ENCODE measurements around the gene CCL4.
"Not testable (repeated sequence)": the region's sequence is repeated elsewhere in the genome, so short reads cannot be mapped to it uniquely, and the experiment has no call there.

The CCL4 gene

DNA sequence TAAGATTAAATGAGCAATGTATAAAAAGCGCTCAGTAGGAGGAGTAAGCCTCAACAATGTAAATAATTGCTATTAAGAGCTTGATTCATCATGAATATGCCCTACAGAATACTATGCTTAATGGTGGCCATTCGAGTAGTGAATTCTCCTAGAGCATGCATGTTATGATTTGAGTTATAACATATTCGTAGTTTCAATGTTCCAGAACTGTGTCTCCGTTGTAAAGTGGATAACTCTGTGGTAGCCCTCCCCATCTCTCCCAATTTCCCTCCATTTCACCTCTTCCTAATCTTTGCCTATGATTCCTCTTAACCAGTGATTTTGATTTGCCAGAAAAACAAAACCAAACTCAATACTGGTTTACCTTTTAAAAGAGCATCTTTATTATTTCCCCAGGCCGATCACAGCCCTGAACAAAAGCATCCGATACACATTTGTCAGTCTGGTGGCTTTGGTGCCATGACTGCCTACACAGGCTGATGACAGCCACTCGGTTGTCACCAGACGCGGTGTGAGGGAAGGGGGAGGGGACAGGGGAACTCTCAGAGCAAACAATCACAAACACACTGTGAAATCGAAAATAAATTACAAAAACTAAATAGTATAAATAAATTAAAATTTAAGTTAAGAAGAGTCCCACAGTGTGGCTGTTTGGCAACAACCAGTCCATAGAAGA is 15.6 kb upstream of the CCL4 start:
- not testable (repeated sequence) for DNase-seq (ENCODE audit: low read depth, low spot score)

DNA sequence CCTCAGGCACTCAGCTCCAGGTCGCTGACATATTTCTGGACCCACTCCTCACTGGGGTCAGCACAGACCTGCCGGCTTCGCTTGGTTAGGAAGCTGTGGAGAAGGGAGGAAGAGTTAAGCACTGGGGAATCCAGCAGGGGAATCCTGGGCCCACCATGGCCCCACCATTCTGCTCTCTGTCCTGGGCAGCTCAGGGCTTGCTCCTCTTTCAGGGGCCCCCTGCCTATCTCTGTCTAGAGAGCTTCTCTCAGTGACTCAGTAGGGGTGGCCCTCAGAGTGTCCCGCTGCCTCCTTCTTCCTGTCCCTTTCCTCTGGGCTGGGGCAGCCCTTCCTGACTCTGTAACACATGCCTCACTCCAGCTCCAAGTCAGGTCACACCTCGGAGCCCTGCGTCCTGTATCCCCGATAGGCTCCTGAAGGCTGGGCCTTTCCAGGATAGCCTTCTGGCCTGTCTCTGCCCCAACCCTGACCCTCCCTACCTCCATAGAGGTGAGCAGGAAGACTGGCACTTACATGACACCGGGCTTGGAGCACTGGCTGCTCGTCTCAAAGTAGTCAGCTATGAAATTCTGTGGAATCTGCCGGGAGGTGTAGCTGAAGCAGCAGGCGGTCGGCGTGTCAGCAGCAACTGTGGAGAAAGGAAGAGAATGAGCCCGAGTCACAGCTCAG is 14.8 kb upstream of the CCL4 start:
- no peak for DNase-seq (ENCODE audit: low read depth, low spot score)

DNA sequence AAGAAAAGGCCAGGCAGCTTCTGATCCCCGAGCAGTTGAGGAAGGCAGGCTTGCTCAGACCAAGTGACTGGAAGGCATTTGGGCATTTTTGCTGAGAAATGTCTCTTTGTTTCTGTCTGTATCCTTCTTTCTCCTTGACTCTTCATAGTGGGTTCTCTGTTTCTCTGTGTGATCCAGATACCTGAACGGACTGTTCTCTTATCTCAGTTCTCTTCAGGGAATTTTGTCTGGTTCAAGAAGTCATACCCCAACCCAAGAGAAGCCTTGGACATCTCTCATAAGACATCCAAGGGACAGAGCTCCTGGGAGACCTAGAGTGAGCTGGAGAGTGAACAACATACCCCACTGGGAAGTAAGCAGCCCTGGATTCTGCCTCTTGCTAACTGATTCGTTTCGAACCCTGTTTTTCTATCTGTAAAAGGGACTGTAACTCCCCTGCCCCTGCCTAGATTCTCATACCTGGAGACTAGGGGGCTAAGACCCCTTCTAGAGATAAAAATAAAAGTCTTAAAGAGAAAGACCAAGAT is 14.2 kb upstream of the CCL4 start:
- no peak for DNase-seq (ENCODE audit: low read depth, low spot score)

DNA sequence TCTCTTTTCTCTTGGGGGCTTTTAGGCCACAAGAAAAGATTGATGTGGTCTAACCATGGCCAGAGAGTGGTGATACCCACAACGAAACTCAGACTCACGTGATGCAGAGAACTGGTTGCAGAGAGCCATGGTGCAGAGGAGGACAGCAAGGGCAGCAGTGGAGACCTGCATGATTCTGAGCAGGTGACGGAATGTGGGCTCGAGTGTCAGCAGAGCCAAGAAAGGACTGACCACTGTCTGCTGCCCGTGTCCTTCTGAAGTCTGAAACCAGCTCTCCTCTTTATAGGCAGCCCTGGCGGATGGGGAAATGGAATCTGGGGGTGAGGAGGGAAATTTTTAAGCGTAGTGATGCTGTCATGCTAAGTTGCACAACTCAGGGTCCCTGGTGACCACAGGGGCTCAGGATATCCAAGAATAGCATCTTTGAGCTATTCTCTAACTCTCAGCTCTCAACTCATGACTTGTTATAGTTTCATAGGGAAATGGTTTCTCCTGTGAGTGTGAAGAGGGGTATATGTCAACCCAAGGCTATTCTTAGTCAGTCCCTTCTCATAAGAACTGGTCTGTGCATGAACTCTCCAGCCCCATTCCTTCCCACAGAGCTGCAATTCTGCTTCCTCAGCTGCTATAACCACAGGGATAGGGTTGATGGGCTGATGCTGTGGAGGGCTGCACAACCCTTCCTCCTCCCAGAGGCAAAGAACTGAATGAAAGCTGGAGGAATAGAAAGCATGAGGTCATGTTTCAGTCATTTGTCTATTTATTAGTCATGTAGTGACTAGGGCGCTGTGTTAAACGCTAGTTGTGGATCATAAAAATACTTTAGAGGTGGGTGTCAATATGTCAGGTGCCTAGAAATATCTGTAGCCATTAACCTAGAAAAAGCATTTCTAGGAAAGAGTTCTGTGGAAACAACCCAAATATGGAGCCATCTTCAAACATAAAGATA is 13.5 kb upstream of the CCL4 start, which contains the start of gene CCL3:
Gene CCL3, minus strand, starts transcription at position 256 of the 949 bp plus-strand sequence. Its CDS starts 85 bp downstream, at position 171.
- DNase-seq (ENCODE audit: low read depth, low spot score): no peak

DNA sequence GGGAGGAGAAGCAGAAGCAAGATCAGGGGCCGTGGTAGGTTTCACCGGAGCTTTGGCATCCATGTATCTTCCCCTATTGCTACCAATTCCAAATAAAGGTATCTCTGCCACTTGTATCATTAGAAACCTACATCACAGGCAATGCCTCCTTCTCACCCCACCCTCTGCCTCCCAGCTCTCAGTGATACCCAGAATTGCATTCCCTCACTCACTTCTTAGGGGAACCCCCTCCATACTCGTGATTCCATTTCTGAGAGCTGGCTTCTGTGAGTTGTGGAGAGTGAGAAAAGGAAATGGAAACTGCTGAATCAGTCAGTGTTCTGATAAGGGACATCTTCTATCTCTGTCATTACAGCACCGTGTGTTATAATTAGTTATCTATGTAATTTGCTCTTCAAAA is 11.4 kb upstream of the CCL4 start:
- no peak for DNase-seq (ENCODE audit: low read depth, low spot score)

- not testable (repeated sequence) for DNase-seq (ENCODE audit: low read depth, low spot score)
Measured at GRCh38 chr17:36092715-36093114, 10.9 kb upstream of the CCL4 start.

- no peak for DNase-seq (ENCODE audit: low read depth, low spot score)
Measured at GRCh38 chr17:36094232-36094631, 9.4 kb upstream of the CCL4 start.

DNA sequence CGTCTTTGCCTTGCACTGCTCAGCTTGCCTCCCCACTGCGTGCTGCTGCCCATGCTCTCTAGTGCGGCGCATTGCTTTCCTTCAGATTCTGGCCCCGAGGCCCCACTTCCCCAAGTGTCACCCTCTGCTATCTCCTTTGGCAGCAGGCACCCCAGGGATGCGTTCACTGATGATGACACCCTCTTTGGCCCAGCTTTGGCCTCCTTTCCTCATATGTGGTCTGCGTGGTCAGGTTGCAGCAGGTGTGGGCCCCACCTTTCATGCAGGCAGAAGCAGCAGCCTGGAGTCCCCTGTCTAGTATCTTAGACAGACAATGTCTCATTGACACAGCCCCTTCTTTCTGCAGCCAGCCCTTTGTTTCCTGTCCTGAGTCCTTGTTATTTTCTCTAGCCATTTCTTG is 8.9 kb upstream of the CCL4 start:
- no peak for DNase-seq (ENCODE audit: low read depth, low spot score)

GRCh38 chr17:36095992-36096391 is 7.6 kb upstream of the CCL4 start:
- DNase-seq (ENCODE audit: low read depth, low spot score): no peak

GRCh38 chr17:36099004-36099403 is 4.6 kb upstream of the CCL4 start:
- DNase-seq (ENCODE audit: low read depth, low spot score): not testable (repeated sequence)

GRCh38 chr17:36104246-36104645 is 619 bp downstream of the CCL4 start:
- DNase-seq (ENCODE audit: low read depth, low spot score): not testable (repeated sequence)

DNA sequence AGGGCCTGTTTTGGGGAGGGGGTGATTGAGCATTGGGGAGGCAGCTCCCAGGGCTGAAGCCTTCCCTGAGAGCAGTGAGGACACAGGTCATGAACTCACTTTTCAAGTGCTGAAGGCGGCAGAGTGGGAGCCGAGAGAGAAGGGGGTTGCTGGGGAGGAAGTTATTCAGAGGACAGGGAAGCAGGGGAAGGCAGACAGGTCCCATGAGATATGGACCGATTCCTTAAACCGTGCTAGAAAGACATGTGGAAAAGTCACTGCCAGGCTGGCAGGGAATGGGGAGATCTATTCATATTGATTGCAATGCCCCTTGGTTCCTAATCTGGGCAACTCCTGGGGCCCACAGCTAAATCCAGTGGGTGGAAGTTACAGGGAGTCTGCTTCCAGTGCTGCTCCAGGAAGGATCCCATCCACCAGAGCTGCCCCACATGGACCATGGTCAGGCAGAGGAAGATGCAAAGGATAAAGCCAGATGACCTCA is 1.1 kb downstream of the CCL4 start:
- no peak for DNase-seq (ENCODE audit: low read depth, low spot score)

- DNase-seq (ENCODE audit: low read depth, low spot score): no peak
Measured at GRCh38 chr17:36105781-36106492, 2.3 kb downstream of the CCL4 start.

- DNase-seq (ENCODE audit: low read depth, low spot score): no peak
Measured at GRCh38 chr17:36106493-36106835, 2.8 kb downstream of the CCL4 start.

GRCh38 chr17:36107660-36108059 is 4.0 kb downstream of the CCL4 start:
- DNase-seq (ENCODE audit: low read depth, low spot score): no peak

DNA sequence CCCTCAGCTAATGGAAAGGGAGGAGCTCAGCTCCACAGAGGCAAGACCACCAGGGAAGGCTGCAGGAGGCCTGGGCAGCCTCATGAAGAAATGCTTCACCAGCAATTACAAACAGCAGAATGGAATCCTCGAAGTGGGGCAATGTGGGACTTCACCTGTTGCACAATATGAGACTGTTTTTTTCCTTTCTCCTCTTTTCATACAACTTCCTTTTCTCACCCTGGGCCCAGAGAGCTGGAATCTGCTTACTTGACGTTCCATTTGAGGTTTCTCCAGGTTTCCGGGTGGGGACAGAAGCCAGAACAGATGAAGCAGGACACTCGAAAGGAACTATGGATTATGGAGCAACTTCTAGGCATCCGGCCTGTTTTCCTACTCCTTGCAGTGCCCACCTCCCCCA is 4.6 kb downstream of the CCL4 start:
- not testable (repeated sequence) for DNase-seq (ENCODE audit: low read depth, low spot score)

DNA sequence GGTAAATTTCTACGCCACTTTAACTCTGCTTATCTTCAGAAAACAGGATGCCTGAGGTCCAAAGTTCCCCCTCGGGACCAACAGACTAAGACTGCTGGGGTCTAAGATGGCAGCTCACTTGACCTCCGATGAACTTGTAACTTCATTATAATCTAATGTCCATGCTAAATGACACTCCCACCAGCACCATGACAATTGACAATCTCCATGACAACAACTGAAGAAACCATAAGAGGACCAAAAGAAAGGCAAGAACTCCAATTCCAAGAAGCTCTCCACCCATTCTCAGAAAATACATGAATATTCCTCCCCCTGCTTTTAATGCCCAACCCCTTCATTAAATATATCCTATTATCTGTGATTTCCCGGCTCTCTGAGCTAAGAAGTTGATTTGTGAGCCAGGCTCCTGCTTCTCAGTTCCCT is 7.5 kb downstream of the CCL4 start:
- no peak for DNase-seq (ENCODE audit: low read depth, low spot score)

- no peak for DNase-seq (ENCODE audit: low read depth, low spot score)
Measured at GRCh38 chr17:36112572-36112971, 8.9 kb downstream of the CCL4 start.

DNA sequence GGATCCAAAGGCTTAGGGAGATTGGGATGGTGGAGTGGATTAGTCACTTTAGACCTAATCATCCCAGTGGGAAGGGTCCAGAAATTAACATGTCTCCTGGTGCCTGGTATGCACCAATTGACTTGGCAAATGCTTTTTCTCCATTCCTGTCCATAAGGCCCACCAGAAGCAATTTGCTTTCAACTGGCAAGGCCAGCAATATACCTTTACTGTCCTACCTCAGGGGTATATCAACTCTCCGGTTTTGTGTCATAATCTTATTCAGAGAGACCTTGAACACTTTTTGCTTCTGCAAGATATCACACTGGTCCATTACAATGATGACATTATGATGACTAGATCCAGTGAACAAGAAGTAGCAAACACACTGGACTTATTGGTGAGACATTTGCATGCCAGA is 9.5 kb downstream of the CCL4 start:
- not testable (repeated sequence) for DNase-seq (ENCODE audit: low read depth, low spot score)

GRCh38 chr17:36114971-36115648 is 11.5 kb downstream of the CCL4 start:
- not testable (repeated sequence) for DNase-seq (ENCODE audit: low read depth, low spot score)

GRCh38 chr17:36115649-36115977 is 12.0 kb downstream of the CCL4 start:
- DNase-seq (ENCODE audit: low read depth, low spot score): not testable (repeated sequence)
